ENCODE measurements around the gene TRAPPC6A.

GRCh38 chr19:45146741-45147205 lies 31.3 kb downstream of the TRAPPC6A start:
- TF ChIP-seq, protein P1, sequence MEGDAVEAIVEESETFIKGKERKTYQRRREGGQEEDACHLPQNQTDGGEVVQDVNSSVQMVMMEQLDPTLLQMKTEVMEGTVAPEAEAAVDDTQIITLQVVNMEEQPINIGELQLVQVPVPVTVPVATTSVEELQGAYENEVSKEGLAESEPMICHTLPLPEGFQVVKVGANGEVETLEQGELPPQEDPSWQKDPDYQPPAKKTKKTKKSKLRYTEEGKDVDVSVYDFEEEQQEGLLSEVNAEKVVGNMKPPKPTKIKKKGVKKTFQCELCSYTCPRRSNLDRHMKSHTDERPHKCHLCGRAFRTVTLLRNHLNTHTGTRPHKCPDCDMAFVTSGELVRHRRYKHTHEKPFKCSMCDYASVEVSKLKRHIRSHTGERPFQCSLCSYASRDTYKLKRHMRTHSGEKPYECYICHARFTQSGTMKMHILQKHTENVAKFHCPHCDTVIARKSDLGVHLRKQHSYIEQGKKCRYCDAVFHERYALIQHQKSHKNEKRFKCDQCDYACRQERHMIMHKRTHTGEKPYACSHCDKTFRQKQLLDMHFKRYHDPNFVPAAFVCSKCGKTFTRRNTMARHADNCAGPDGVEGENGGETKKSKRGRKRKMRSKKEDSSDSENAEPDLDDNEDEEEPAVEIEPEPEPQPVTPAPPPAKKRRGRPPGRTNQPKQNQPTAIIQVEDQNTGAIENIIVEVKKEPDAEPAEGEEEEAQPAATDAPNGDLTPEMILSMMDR (IDR thresholded peaks at IDR 0.05) = no peak
- no peak for TF ChIP-seq POLR2A (IDR thresholded peaks at IDR 0.05)

Measured in ovary (tissue), 3 donors.